Heart left ventricle (tissue), 16 donors: ENCODE data around the gene FTO. TPM values are rescaled to one million over a fixed set of nuclear protein-coding genes. Genes with fewer than 3 reads are reported as not detected.

ENCODE experiments used
- ATAC-seq, 4 donors: fragments of 200-7000 bp; cut with Tn5 transposase; one replicate each; pipeline ENCODE4 v1.9.1; 2020 to 2022; ENCODE audit warnings: moderate library complexity in 4 of 4, mild to moderate bottlenecking in 3 of 4, moderate number of reproducible peaks in 1 of 4
- DNase-seq, 5 donors: peaks; one replicate each; pipeline ENCODE4 v3.0.0-alpha.2; 2020
- H3K27ac ChIP-seq, 12 donors: fragments of 200-600 bp; sonication (generic) in 4 of 12; one replicate each; pipeline versions ENCODE4 v1.5.0 to v1.8.0; 2016 to 2022; ENCODE audit warnings: mild to moderate bottlenecking in 2 of 12
- H3K27me3 ChIP-seq, 9 donors: fragments of 200-600 bp; sonication (generic) in 2 of 9; one replicate each; pipeline versions ENCODE4 v1.5.1 to v1.8.0; 2016 to 2022; ENCODE audit warnings: mild to moderate bottlenecking in 3 of 9
- H3K36me3 ChIP-seq, 9 donors: fragments of 200-600 bp; sonication (generic) in 2 of 9; one replicate each; pipeline versions ENCODE4 v1.5.0 to v1.8.0; 2018 to 2022; ENCODE audit warnings: mild to moderate bottlenecking in 2 of 9
- H3K4me1 ChIP-seq, 12 donors: fragments of 200-600 bp; sonication (generic) in 4 of 12; one replicate each; pipeline versions ENCODE4 v1.5.0 to v1.8.0; 2016 to 2022; ENCODE audit warnings: mild to moderate bottlenecking in 3 of 12
- H3K4me3 ChIP-seq, 12 donors: fragments of 200-600 bp; sonication (generic) in 4 of 12; one replicate each; pipeline versions ENCODE4 v1.5.0 to v1.8.0; 2017 to 2022; ENCODE audit warnings: mild to moderate bottlenecking in 9 of 12, moderate library complexity in 4 of 12
- H3K9me3 ChIP-seq, 12 donors: fragments of 200-600 bp; sonication (generic) in 4 of 12; one replicate each; pipeline versions ENCODE4 v1.5.0 to v1.8.0; 2016 to 2022; ENCODE audit warnings: mild to moderate bottlenecking in 1 of 12
- POLR2A ChIP-seq, 2 donors: fragments of 450-650 bp; IDR thresholded peaks; one replicate each; pipeline ENCODE4 v1.6.1; 2017; ENCODE audit warnings: antibody characterized with exemption in 2 of 2, mild to moderate bottlenecking in 2 of 2, moderate library complexity in 2 of 2
- WGBS, 4 donors: extraction: QIAGEN DNeasy Blood & Tissue Kit in 2 of 4; methylation state at CpG; one replicate each; pipeline versions ENCODE4 v1.1.5 to v1.1.7; 2013 to 2018; 5-methylcytosine and 5-hydroxymethylcytosine counted together
- intact Hi-C, 10 donors: fragments of 100-400 bp; cut with DNase I; formaldehyde crosslinking; loops; one replicate each; pipeline versions ENCODE4 v1.11.1 to v1.14.2; 2022
- polyA plus RNA-seq, 2 donors: library from polyadenylated mRNA; stranded (reverse); fragments of 200-250 nt; gene quantifications; one replicate each; pipeline ENCODE4 v1.2.3, GENCODE V29; 2013
- total RNA-seq, 9 donors: library from RNA; depleted of rRNA in 2 of 9; stranded (reverse); fragments of >200 nt in 2 of 9; fragmentation: NEBNext Ultra II Directional in 3 of 9; extraction: Animal tissue kit (Norgen Biotek cat#: 25700) in 3 of 9; gene quantifications; one replicate each; pipeline versions ENCODE4 v1.1.0 to v1.2.4, GENCODE V29; 2016 to 2023
- TF ChIP-seq, protein P1 (sequence below), 12 donors: fragments of 200-600 bp; sonication (generic) in 4 of 12; IDR thresholded peaks; one replicate each; pipeline versions ENCODE4 v1.5.0 to v1.8.0; 2018 to 2022; ENCODE audit warnings: antibody characterized with exemption in 12 of 12, mild to moderate bottlenecking in 5 of 12
- donor health status: ischemic (EF 13 %, LVEDD 7.1; RV severe dilation, severe dysfunction).
- donor health status: healthy with polysubstance abuse.
- donor health status: DM: no; HTN: yes; CAD: no.
- donor health status: DM: no; HTN: no; CAD: no.
- donor health status: ischemic (EF 25% LVEDD 6.9; RV normal size, moderate dysfunction).
- donor health status: ischemic (EF 25% LVEDD 5.7; RV mildly dilated, moderate dysfunction).
- donor health status: healthy.
- donor health status: DM: yes; HTN: yes; CAD: no.
- donor health status: ischemic (EF 35%, LVEDD 5.7; RV mildly dilated, moderate dysfunction).
- donor health status: nonischemic (EF 11% LVEDD 7.7; RV severe dilation, severe dysfunction).
- donor health status: DM: yes; HTN: yes; CAD: no.
- donor health status: PGD.
- donor health status: ischemic (EF 29% LVEDD 5.4; RV normal size, mild dysfunction).
- donor health status: nonischemic (EF 23%, LVEDD 6.1; RV moderate dilation, normal function).

FTO gene
- total and polyA plus RNA-seq, 11 donors = 11.8 to 105 (median 86.8) TPM

DNA sequence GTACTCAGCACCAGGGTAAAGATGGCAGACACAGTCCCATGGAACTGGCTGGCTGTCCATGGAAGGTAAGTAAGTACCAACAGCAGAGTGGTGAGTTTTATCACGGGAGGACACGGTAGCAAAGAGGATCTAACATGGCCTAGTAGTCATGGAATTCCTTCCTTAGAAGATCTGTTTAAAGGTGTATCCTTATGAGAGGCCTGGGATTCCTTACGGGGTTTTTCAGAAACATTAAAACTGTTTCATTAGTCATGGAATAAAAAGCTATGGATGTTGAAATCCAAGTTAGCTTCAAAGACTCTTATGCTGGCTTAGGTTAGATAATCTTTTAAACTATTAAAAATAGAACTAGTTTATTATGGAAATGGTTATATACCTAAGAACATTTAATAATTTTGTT is 7.4 kb downstream of the FTO start:
- no peak overlapping the region for H3K4me3 ChIP-seq
- ATAC-seq = no peak
- H3K36me3 ChIP-seq = no peaks in the 10 kb centered on the region
- DNase-seq = no peak
- H3K27ac ChIP-seq = peak overlapping the region in 1 of 12 donors; percentile 60
- intact Hi-C loops = no loop called here
- H3K9me3 ChIP-seq = no peaks in the 10 kb centered on the region
- H3K27me3 ChIP-seq = no peaks in the 10 kb centered on the region
- WGBS, 4 donors = 66 to 88% (median 79%) methylated on average over 3 of the region's 3 CpGs
- H3K4me1 ChIP-seq = peaks cover 0 to 43% (median 17%) of the 10 kb centered on the region in 12 donors
- TF ChIP-seq POLR2A (IDR thresholded peaks at IDR 0.05) = no peak
- TF ChIP-seq, protein P1, sequence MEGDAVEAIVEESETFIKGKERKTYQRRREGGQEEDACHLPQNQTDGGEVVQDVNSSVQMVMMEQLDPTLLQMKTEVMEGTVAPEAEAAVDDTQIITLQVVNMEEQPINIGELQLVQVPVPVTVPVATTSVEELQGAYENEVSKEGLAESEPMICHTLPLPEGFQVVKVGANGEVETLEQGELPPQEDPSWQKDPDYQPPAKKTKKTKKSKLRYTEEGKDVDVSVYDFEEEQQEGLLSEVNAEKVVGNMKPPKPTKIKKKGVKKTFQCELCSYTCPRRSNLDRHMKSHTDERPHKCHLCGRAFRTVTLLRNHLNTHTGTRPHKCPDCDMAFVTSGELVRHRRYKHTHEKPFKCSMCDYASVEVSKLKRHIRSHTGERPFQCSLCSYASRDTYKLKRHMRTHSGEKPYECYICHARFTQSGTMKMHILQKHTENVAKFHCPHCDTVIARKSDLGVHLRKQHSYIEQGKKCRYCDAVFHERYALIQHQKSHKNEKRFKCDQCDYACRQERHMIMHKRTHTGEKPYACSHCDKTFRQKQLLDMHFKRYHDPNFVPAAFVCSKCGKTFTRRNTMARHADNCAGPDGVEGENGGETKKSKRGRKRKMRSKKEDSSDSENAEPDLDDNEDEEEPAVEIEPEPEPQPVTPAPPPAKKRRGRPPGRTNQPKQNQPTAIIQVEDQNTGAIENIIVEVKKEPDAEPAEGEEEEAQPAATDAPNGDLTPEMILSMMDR (IDR thresholded peaks at IDR 0.05) = no peak

DNA sequence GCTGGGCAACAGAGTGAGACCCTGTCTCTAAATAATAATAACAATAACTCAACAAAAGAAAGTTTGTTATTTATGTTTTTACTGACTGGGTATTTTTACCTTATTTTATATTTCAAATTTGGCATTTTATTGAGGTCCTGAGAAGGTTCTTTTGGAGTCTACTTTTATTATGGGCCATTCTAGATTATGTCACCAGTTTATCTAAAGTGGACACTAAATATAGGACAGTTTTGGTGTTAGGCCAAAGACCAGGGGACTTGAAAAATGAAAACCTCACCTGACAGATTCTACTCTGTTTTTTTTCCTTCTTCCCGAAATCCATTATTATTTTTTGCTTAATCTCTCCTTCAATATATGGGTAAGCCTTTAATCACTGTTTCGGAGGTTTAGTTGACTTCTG is 8.1 kb downstream of the FTO start:
- H3K36me3 ChIP-seq = no peaks in the 10 kb centered on the region
- TF ChIP-seq, protein P1 (IDR thresholded peaks at IDR 0.05) = no peak
- TF ChIP-seq POLR2A (IDR thresholded peaks at IDR 0.05) = no peak
- intact Hi-C loops = loop anchor here in 1 of 10 donors (1.0 kb wide), 1 partner anchor 8 kb away; the partner anchor contains the start of gene FTO
- WGBS, 4 donors = 55 to 71% (median 64%) methylated on average over 2 of the region's 2 CpGs
- no peak overlapping the region for H3K4me3 ChIP-seq
- H3K9me3 ChIP-seq = no peaks in the 10 kb centered on the region
- no peaks in the 10 kb centered on the region for H3K27me3 ChIP-seq
- DNase-seq = no peak
- ATAC-seq = peak in 3 of 4 donors; percentile 42 to 58 (median 44)
- H3K4me1 ChIP-seq = peaks cover 0 to 43% (median 18%) of the 10 kb centered on the region in 12 donors
- peak overlapping the region in 6 of 12 donors; percentile 14 to 60 (median 32) for H3K27ac ChIP-seq

DNA sequence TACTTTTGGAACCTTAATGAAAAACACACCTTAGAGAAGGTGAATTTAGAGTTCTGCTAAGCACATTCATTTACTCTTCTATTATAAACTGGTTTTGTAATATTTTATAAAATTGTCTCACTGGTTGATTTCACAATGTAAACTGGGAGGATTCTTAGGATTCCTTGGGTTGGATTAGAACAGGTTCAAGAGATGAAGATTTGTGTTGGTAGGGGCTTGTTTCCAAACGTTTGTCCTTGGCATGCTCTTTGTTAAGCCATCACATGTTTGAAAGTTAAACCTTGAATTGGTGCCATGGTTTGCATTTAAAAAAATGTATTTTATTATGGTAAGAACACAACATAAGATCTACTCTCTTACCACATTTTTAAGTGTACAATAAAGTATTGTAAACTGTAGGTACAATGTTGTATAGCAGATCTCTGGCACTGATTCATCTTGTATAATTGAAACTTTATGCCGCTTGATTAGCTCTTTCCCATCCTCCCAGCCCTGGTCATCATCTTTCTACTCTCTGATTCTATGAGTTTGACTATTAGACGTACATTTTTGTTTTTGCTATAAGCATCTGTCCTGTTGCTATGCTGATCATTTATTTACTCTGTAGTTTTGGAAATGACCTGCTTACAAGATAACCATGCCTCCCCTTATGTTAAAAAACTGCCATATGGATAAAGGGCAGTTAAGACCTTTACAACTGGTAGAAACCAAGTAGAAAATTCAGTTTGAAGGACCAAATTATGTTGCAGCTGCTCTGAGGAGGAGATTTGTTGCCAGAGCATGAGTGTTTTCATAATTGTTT is 9.6 kb downstream of the FTO start:
- DNase-seq = no peak
- Histone ChIP-seq H3K27me3 (no peaks in the 10 kb centered on the region), H3K36me3 (no peaks in the 10 kb centered on the region), H3K27ac (no peak overlapping the region), H3K4me1 (peaks cover 0 to 49% (median 22%) of the 10 kb centered on the region in 12 donors), H3K9me3 (no peaks in the 10 kb centered on the region), H3K4me3 (no peak overlapping the region)
- intact Hi-C loops = no loop called here
- WGBS, 4 donors = 60 to 66% (median 62%) methylated on average over 3 of the region's 3 CpGs
- no peak for ATAC-seq
- TF ChIP-seq, protein P1 (IDR thresholded peaks at IDR 0.05) = no peak
- TF ChIP-seq POLR2A (IDR thresholded peaks at IDR 0.05) = no peak

- no peaks in the 10 kb centered on the region for H3K36me3 ChIP-seq
- intact Hi-C loops = no loop called here
- H3K4me1 ChIP-seq = peaks cover 0 to 55% (median 22%) of the 10 kb centered on the region in 12 donors
- no peaks in the 10 kb centered on the region for H3K9me3 ChIP-seq
- DNase-seq = no peak
- TF ChIP-seq POLR2A (IDR thresholded peaks at IDR 0.05) = no peak
- TF ChIP-seq, protein P1 (IDR thresholded peaks at IDR 0.05) = no peak
- peak in 3 of 4 donors; percentile 42 to 73 (median 48) for ATAC-seq
- WGBS, 4 donors = 72 to 80% (median 74%) methylated on average over 7 of the region's 7 CpGs
- no peaks in the 10 kb centered on the region for H3K27me3 ChIP-seq
- H3K4me3 ChIP-seq = no peak overlapping the region
- no peak overlapping the region for H3K27ac ChIP-seq
Observed at GRCh38 chr16:53714205-53715022, 10.5 kb downstream of the FTO start.
